VCaP (cell line): ENCODE results near the gene CABP7.
A peak's percentile ranks its signal among the peaks of the same experiment; 100 is the strongest.

Source experiments
- H3K27ac ChIP-seq: fragments of 450-650 bp; 2 replicates; pipeline ENCODE4 v1.5.1; 2017
- CTCF ChIP-seq: fragments of 450-650 bp; conservative IDR thresholded peaks from 2 replicates; pipeline ENCODE4 v1.5.1; 2017; ENCODE audit warnings: mild to moderate bottlenecking, moderate library complexity

CABP7 gene

GRCh38 chr22:29719899-29720645, at the start of gene CABP7:
Gene CABP7, plus strand, starts transcription at chr22:29720003. Its CDS starts 422 bp downstream, at chr22:29720425.
- no peak for TF ChIP-seq CTCF
- peak within 1 kb of the TSS; percentile 27; the same call in 1 of the 2 replicates for H3K27ac ChIP-seq

GRCh38 chr22:29670626-29671025, 49.2 kb upstream of the CABP7 start:
- H3K27ac ChIP-seq: no peak overlapping the region
- TF ChIP-seq CTCF: no peak

- no peak for TF ChIP-seq CTCF
- no peak overlapping the region for H3K27ac ChIP-seq
Observed at GRCh38 chr22:29673361-29674066, 46.3 kb upstream of the CABP7 start.

- no peak overlapping the region for H3K27ac ChIP-seq
- TF ChIP-seq CTCF: no peak
Observed at GRCh38 chr22:29674121-29674520, 45.7 kb upstream of the CABP7 start.

- H3K27ac ChIP-seq: peak overlapping the region; percentile 60
- TF ChIP-seq CTCF: no peak
Observed at GRCh38 chr22:29679316-29679715, 40.5 kb upstream of the CABP7 start.

- no peak overlapping the region for H3K27ac ChIP-seq
- no peak for TF ChIP-seq CTCF
Observed at GRCh38 chr22:29683536-29683935, 36.3 kb upstream of the CABP7 start.

- no peak overlapping the region for H3K27ac ChIP-seq
- TF ChIP-seq CTCF: no peak
Observed at GRCh38 chr22:29684244-29684643, 35.6 kb upstream of the CABP7 start.
